Mesenchymal stem cell (in vitro differentiated cells and primary cell): ENCODE data around the gene PTPN1.

Source experiments
- DNase-seq: peaks from one replicate; pipeline ENCODE4 v3.0.0-alpha.2; 2013
- H2AFZ ChIP-seq: one replicate; pipeline ENCODE4 v1.6.1; 2013; ENCODE audit warnings: low read depth, mild to moderate bottlenecking, control low read depth, inconsistent platforms, low read length, moderate library complexity
- H2AK5ac ChIP-seq: 2 replicates; pipeline ENCODE4 v1.6.1; 2013; ENCODE audit warnings: low read length, moderate library complexity, mild to moderate bottlenecking, inconsistent platforms; ENCODE audit not compliant: severe bottlenecking
- H2BK120ac ChIP-seq: one replicate; pipeline ENCODE4 v1.6.1; 2013; ENCODE audit warnings: low read depth, mild to moderate bottlenecking, inconsistent platforms, low read length, moderate library complexity
- H2BK12ac ChIP-seq, 2 experiments: one replicate each; pipeline ENCODE4 v1.6.1; 2013; ENCODE audit warnings: inconsistent platforms in 2 of 2, low read length in 2 of 2, mild to moderate bottlenecking in 2 of 2, moderate library complexity in 2 of 2, control low read depth in 1 of 2
- H2BK15ac ChIP-seq: one replicate; pipeline ENCODE4 v1.6.1; 2013; ENCODE audit warnings: mild to moderate bottlenecking, low read depth, inconsistent platforms; ENCODE audit not compliant: poor library complexity, severe bottlenecking
- H2BK5ac ChIP-seq: 2 replicates; pipeline ENCODE4 v1.6.1; 2013; ENCODE audit warnings: low read depth, mild to moderate bottlenecking, low read length, control low read depth, inconsistent platforms; ENCODE audit not compliant: poor library complexity, severe bottlenecking
- H3K14ac ChIP-seq, 2 experiments: one replicate each; pipeline ENCODE4 v1.6.1; 2013; ENCODE audit warnings: inconsistent platforms in 2 of 2, low read length in 2 of 2, control low read depth in 1 of 2, mild to moderate bottlenecking in 1 of 2, moderate library complexity in 1 of 2
- H3K18ac ChIP-seq, 2 experiments: one replicate each; pipeline ENCODE4 v1.6.1; 2013; ENCODE audit warnings: inconsistent platforms in 2 of 2, low read length in 2 of 2, control low read depth in 1 of 2, low read depth in 1 of 2, mild to moderate bottlenecking in 1 of 2
- H3K23ac ChIP-seq, 2 experiments: one replicate each; pipeline ENCODE4 v1.6.1; 2013; ENCODE audit warnings: inconsistent platforms in 2 of 2, low read length in 2 of 2, mild to moderate bottlenecking in 2 of 2, moderate library complexity in 2 of 2, control low read depth in 1 of 2
- H3K27ac ChIP-seq: 2 replicates; pipeline ENCODE4 v1.5.1; 2013; ENCODE audit warnings: mild to moderate bottlenecking, moderate library complexity, low read length, control low read depth, inconsistent platforms; ENCODE audit not compliant: poor library complexity, severe bottlenecking
- H3K27me3 ChIP-seq, 2 experiments: 2 replicates each; pipeline versions ENCODE4 v1.6.1 to v1.7.0; 2013; ENCODE audit warnings: low read length in 2 of 2, mild to moderate bottlenecking in 2 of 2, moderate library complexity in 2 of 2, control low read depth in 1 of 2, inconsistent platforms in 1 of 2; ENCODE audit not compliant: control insufficient read depth in 1 of 2, insufficient read depth in 1 of 2
- H3K36me3 ChIP-seq, 2 experiments: 2 replicates each; pipeline versions ENCODE4 v1.6.1 to v1.7.0; 2013; ENCODE audit warnings: low read length in 2 of 2, control low read depth in 1 of 2, inconsistent platforms in 1 of 2, low read depth in 1 of 2, mild to moderate bottlenecking in 1 of 2; ENCODE audit not compliant: insufficient read depth in 2 of 2, control insufficient read depth in 1 of 2
- H3K4ac ChIP-seq, 2 experiments: one replicate each; pipeline ENCODE4 v1.6.1; 2013; ENCODE audit warnings: inconsistent platforms in 2 of 2, low read length in 2 of 2, mild to moderate bottlenecking in 2 of 2, moderate library complexity in 2 of 2, control low read depth in 1 of 2, low read depth in 1 of 2
- H3K4me1 ChIP-seq: 2 replicates; pipeline ENCODE4 v1.6.1; 2013; ENCODE audit warnings: low read depth, low read length, control low read depth; ENCODE audit not compliant: control insufficient read depth, insufficient read depth
- H3K4me2 ChIP-seq: 2 replicates; pipeline ENCODE4 v1.6.1; 2013; ENCODE audit warnings: low read length, mild to moderate bottlenecking, inconsistent platforms; ENCODE audit not compliant: poor library complexity, severe bottlenecking
- H3K4me3 ChIP-seq, 2 experiments: 2 replicates each; pipeline versions ENCODE4 v1.5.1 to v1.7.0; 2013; ENCODE audit warnings: low read length in 2 of 2, mild to moderate bottlenecking in 2 of 2, control low read depth in 1 of 2, low read depth in 1 of 2; ENCODE audit not compliant: insufficient read depth in 1 of 2
- H3K79me1 ChIP-seq: replicated peaks from 2 replicates; pipeline ENCODE4 v1.6.1; 2013; ENCODE audit warnings: mild to moderate bottlenecking, control low read depth, low read length, inconsistent platforms; ENCODE audit not compliant: poor library complexity, severe bottlenecking
- H3K9ac ChIP-seq: 2 replicates; pipeline ENCODE4 v1.7.0; 2013; ENCODE audit warnings: mild to moderate bottlenecking, low read length, moderate library complexity
- H3K9me3 ChIP-seq: 2 replicates; pipeline ENCODE4 v1.7.0; 2013; ENCODE audit warnings: mild to moderate bottlenecking, low read length; ENCODE audit not compliant: control insufficient read depth
- H4K8ac ChIP-seq: one replicate; pipeline ENCODE4 v1.6.1; 2013; ENCODE audit warnings: inconsistent platforms, mild to moderate bottlenecking, low read length, moderate library complexity
- H4K91ac ChIP-seq: one replicate; pipeline ENCODE4 v1.6.1; 2013; ENCODE audit warnings: mild to moderate bottlenecking, low read length, inconsistent platforms
- WGBS: methylation state at CpG from one replicate; pipeline ENCODE4 v1.1.7; 2013; ENCODE audit warnings: mixed read lengths; 5-methylcytosine and 5-hydroxymethylcytosine counted together

PTPN1 gene

GRCh38 chr20:50515471-50516106, 5.4 kb downstream of the PTPN1 start:
- Histone ChIP-seq H2AK5ac (peak overlapping the region; percentile 67), H3K79me1 (no peaks in the 10 kb centered on the region), H2BK120ac (no peak overlapping the region), H3K27ac (no peak overlapping the region), H2BK5ac (no peak overlapping the region), H2BK15ac (no peak overlapping the region), H3K9ac (no peak overlapping the region), H3K36me3 (peaks cover 3 to 13% of the 10 kb centered on the region in 2 experiments), H3K27me3 (no peaks in the 10 kb centered on the region), H3K4ac (no peak overlapping the region), H3K14ac (peak overlapping the region in 1 of 2 experiments; percentile 53), H4K91ac (no peak overlapping the region), H3K23ac (peak overlapping the region in 1 of 2 experiments; percentile 77), H3K18ac (no peak overlapping the region), H3K4me1 (peaks cover 13% of the 10 kb centered on the region), H2BK12ac (no peak overlapping the region), H3K9me3 (no peaks in the 10 kb centered on the region), H3K4me2 (no peak overlapping the region), H4K8ac (no peak overlapping the region), H2AFZ (no peak overlapping the region), H3K4me3 (no peak overlapping the region)
- 100% methylated on average over 1 of the region's 1 CpG for WGBS
- no peak for DNase-seq

- H3K36me3 ChIP-seq: peaks cover 3 to 13% of the 10 kb centered on the region in 2 experiments
- no peak overlapping the region for H2BK120ac ChIP-seq
- no peak overlapping the region for H2AFZ ChIP-seq
- 100% methylated on average over 3 of the region's 5 CpGs for whole genome bisulfite sequencing
- no peak overlapping the region for H3K4me2 ChIP-seq
- H4K8ac ChIP-seq: no peak overlapping the region
- H2BK12ac ChIP-seq: no peak overlapping the region
- H2BK5ac ChIP-seq: no peak overlapping the region
- no peak overlapping the region for H3K23ac ChIP-seq
- no peak overlapping the region for H3K4me3 ChIP-seq
- H3K18ac ChIP-seq: no peak overlapping the region
- H3K27ac ChIP-seq: no peak overlapping the region
- H4K91ac ChIP-seq: no peak overlapping the region
- no peak overlapping the region for H2BK15ac ChIP-seq
- no peak overlapping the region for H3K14ac ChIP-seq
- H3K9me3 ChIP-seq: no peaks in the 10 kb centered on the region
- no peak overlapping the region for H3K9ac ChIP-seq
- no peaks in the 10 kb centered on the region for H3K27me3 ChIP-seq
- H2AK5ac ChIP-seq: no peak overlapping the region
- no peaks in the 10 kb centered on the region for H3K79me1 ChIP-seq
- peaks cover 16% of the 10 kb centered on the region for H3K4me1 ChIP-seq
- no peak overlapping the region for H3K4ac ChIP-seq
- DNase-seq: no peak
These were observed 6.2 kb downstream of the PTPN1 start for GRCh38 chr20:50516180-50516934.

- H3K27ac ChIP-seq: peak overlapping the region; percentile 82
- no peak overlapping the region for H3K18ac ChIP-seq
- no peak overlapping the region for H4K91ac ChIP-seq
- peak overlapping the region; percentile 26 for H3K4me2 ChIP-seq
- no peak overlapping the region for H2BK15ac ChIP-seq
- DNase-seq: no peak
- no peak overlapping the region for H2BK120ac ChIP-seq
- H3K9ac ChIP-seq: peak overlapping the region; percentile 15
- no peaks in the 10 kb centered on the region for H3K79me1 ChIP-seq
- H4K8ac ChIP-seq: no peak overlapping the region
- no peak overlapping the region for H2BK5ac ChIP-seq
- WGBS: 80% methylated on average over 6 of the region's 7 CpGs
- H3K36me3 ChIP-seq: peaks cover 3 to 13% of the 10 kb centered on the region in 2 experiments
- H2AK5ac ChIP-seq: no peak overlapping the region
- no peak overlapping the region for H3K4ac ChIP-seq
- no peak overlapping the region for H3K14ac ChIP-seq
- no peak overlapping the region for H2AFZ ChIP-seq
- H3K4me1 ChIP-seq: peaks cover 18% of the 10 kb centered on the region
- no peaks in the 10 kb centered on the region for H3K9me3 ChIP-seq
- no peak overlapping the region for H3K4me3 ChIP-seq
- no peak overlapping the region for H2BK12ac ChIP-seq
- no peak overlapping the region for H3K23ac ChIP-seq
- no peaks in the 10 kb centered on the region for H3K27me3 ChIP-seq
These were observed 7.0 kb downstream of the PTPN1 start for GRCh38 chr20:50516935-50517816.

- no peak overlapping the region for H3K4ac ChIP-seq
- no peak overlapping the region for H3K18ac ChIP-seq
- no peaks in the 10 kb centered on the region for H3K79me1 ChIP-seq
- no peaks in the 10 kb centered on the region for H3K27me3 ChIP-seq
- no peak overlapping the region for H4K91ac ChIP-seq
- H3K4me3 ChIP-seq: no peak overlapping the region
- H3K23ac ChIP-seq: no peak overlapping the region
- no peak overlapping the region for H2BK12ac ChIP-seq
- no peak overlapping the region for H4K8ac ChIP-seq
- H2BK120ac ChIP-seq: no peak overlapping the region
- H3K4me2 ChIP-seq: peak overlapping the region; percentile 26
- no peak overlapping the region for H2AFZ ChIP-seq
- H2BK5ac ChIP-seq: no peak overlapping the region
- no peak overlapping the region for H2BK15ac ChIP-seq
- peak overlapping the region; percentile 15 for H3K9ac ChIP-seq
- H3K9me3 ChIP-seq: no peaks in the 10 kb centered on the region
- H3K4me1 ChIP-seq: peaks cover 18% of the 10 kb centered on the region
- H3K14ac ChIP-seq: no peak overlapping the region
- WGBS: 80% methylated on average over 2 of the region's 3 CpGs
- peak overlapping the region; percentile 82 for H3K27ac ChIP-seq
- no peak overlapping the region for H2AK5ac ChIP-seq
- peaks cover 3 to 13% of the 10 kb centered on the region in 2 experiments for H3K36me3 ChIP-seq
- DNase-seq: no peak
These were observed 7.6 kb downstream of the PTPN1 start for GRCh38 chr20:50517817-50518154.
